K562 (cell line): ENCODE results near the gene HMGN3. TPM values are rescaled to one million over a fixed set of nuclear protein-coding genes. Genes with fewer than 3 reads are reported as not detected.

Experiments used
- ATAC-seq: fragments of 200-7000 bp; cut with Tn5 transposase; 3 replicates; pipeline ENCODE4 v1.9.1; 2020; ENCODE audit warnings: moderate library complexity
- BruUV-seq: library from RNA; stranded (reverse); fragments of 400-500 nt; replicated peaks from 2 replicates; lab custom pipeline; 2021; lab: Mats Ljungman, UMichigan
- CTCF ChIA-PET: fragments of 300-600 bp; formaldehyde crosslinking; extraction: SDS; loops from one replicate; lab custom pipeline; 2021; ENCODE audit warnings: low intra/inter-chr PET ratio; lab: Yijun Ruan, JAX
- POLR2A ChIA-PET: fragments of 300-600, 350-650 bp; sonication (Branson Sonifier 250); formaldehyde crosslinking; extraction: SDS; loops from one replicate; lab custom pipeline; 2021; ENCODE audit warnings: antibody characterized with exemption, inconsistent platforms; lab: Yijun Ruan, JAX
- DNase-seq, 4 experiments: peaks; one replicate each; pipeline versions ENCODE4 v3.0.0 to v3.0.0-alpha.2; 2011 to 2018; ENCODE audit warnings: low spot score in 3 of 4, mixed read lengths in 3 of 4; ENCODE audit errors: extremely low read depth in 1 of 4
- FAIRE-seq: peaks from 2 replicates; lab custom pipeline; 2011; peaks lifted over from hg19 to GRCh38; lab: Jason Lieb, UNC
- H2AFZ ChIP-seq: 2 replicates; pipeline ENCODE4 v1.6.0; 2011; ENCODE audit warnings: low read depth, low read length, control low read depth, inconsistent platforms
- H3K27ac ChIP-seq: fragments of 200-600 bp; 3 replicates; pipeline ENCODE4 v1.8.0; 2011; ENCODE audit warnings: low read depth, mild to moderate bottlenecking, control low read depth, inconsistent platforms, low read length, moderate library complexity, mixed read lengths; ENCODE audit errors: extremely low read depth
- H3K27me3 ChIP-seq, 2 experiments: fragments of 300-600 bp in 1 of 2; 2 replicates in 1 of 2; 3 replicates in 1 of 2; pipeline versions ENCODE4 v1.6.0 to v1.8.0; 2011; ENCODE audit warnings: inconsistent platforms in 2 of 2, low read length in 2 of 2, mild to moderate bottlenecking in 1 of 2, mixed read lengths in 1 of 2, moderate library complexity in 1 of 2; ENCODE audit not compliant: control insufficient read depth in 2 of 2, insufficient read depth in 2 of 2
- H3K36me3 ChIP-seq: fragments of 300-600 bp; 3 replicates; pipeline ENCODE4 v1.8.0; 2011; ENCODE audit warnings: mild to moderate bottlenecking, low read length, inconsistent platforms; ENCODE audit not compliant: control insufficient read depth, insufficient read depth
- H3K4me1 ChIP-seq, 2 experiments: fragments of 200-600 bp in 1 of 2; replicated peaks in 1 of 2; 2 replicates in 1 of 2; 3 replicates in 1 of 2; pipeline versions ENCODE4 v1.5.1 to v1.8.0; 2011; ENCODE audit warnings: inconsistent platforms in 2 of 2, low read length in 2 of 2, mild to moderate bottlenecking in 1 of 2, mixed read lengths in 1 of 2, moderate library complexity in 1 of 2; ENCODE audit not compliant: control insufficient read depth in 2 of 2, insufficient read depth in 2 of 2
- H3K4me2 ChIP-seq: 2 replicates; pipeline ENCODE4 v1.6.1; 2011; ENCODE audit warnings: low read length, control low read depth, inconsistent platforms, mixed read lengths; ENCODE audit not compliant: insufficient read depth
- H3K4me3 ChIP-seq: fragments of 200-600 bp; sonication (generic), shearing (Covaris generic); 2 replicates; pipeline ENCODE4 v1.5.1; 2016; ENCODE audit warnings: control low read depth, inconsistent platforms
- H3K79me2 ChIP-seq: fragments of 200-600 bp; 3 replicates; pipeline ENCODE4 v1.8.0; 2011; ENCODE audit warnings: low read length, inconsistent platforms; ENCODE audit not compliant: control insufficient read depth, insufficient read depth
- H3K9ac ChIP-seq, 2 experiments: 2 replicates each; pipeline versions ENCODE4 v1.6.0 to v1.6.1; 2011; ENCODE audit warnings: low read depth in 2 of 2, low read length in 2 of 2, control low read depth in 1 of 2, inconsistent platforms in 1 of 2, mild to moderate bottlenecking in 1 of 2, mixed read lengths in 1 of 2; ENCODE audit not compliant: insufficient read depth in 1 of 2
- H3K9me1 ChIP-seq: one replicate; pipeline ENCODE4 v1.6.0; 2011; ENCODE audit warnings: inconsistent platforms, mild to moderate bottlenecking, low read length, moderate library complexity; ENCODE audit not compliant: control insufficient read depth, insufficient read depth
- H3K9me3 ChIP-seq: replicated peaks from 2 replicates; pipeline ENCODE4 v1.5.1; 2011; ENCODE audit warnings: low read depth, low read length, inconsistent platforms; ENCODE audit not compliant: control insufficient read depth, insufficient read depth
- H4K20me1 ChIP-seq: replicated peaks from 2 replicates; pipeline ENCODE4 v1.6.1; 2011; ENCODE audit warnings: low read length, inconsistent platforms, mixed read lengths; ENCODE audit not compliant: control insufficient read depth, insufficient read depth
- DLX4 ChIP-seq: fragments of 250-450 bp; sonication (Bioruptor Pico); IDR thresholded peaks from 2 replicates; pipeline ENCODE4 v1.6.1; 2021; ENCODE audit warnings: mild to moderate bottlenecking
- DPF2 ChIP-seq: fragments of 450-650 bp; IDR thresholded peaks from 2 replicates; pipeline ENCODE4 v1.6.1; 2016
- EP400 ChIP-seq: fragments of 450-650 bp; IDR thresholded peaks from 2 replicates; pipeline ENCODE4 v1.6.1; 2017; ENCODE audit warnings: antibody characterized with exemption, mild to moderate bottlenecking, moderate library complexity
- FOXK2 ChIP-seq, 2 experiments: fragments of 450-650 bp; IDR thresholded peaks in 1 of 2; conservative IDR thresholded peaks in 1 of 2; 2 replicates each; pipeline ENCODE4 v1.6.1; 2016; ENCODE audit warnings: low read depth in 2 of 2, mild to moderate bottlenecking in 1 of 2
- FOXP1 ChIP-seq: sonication (generic); formaldehyde crosslinking; IDR thresholded peaks from 2 replicates; pipeline ENCODE4 v1.8.0; 2022; ENCODE audit warnings: mild to moderate bottlenecking, missing genetic modification reagents
- HMGXB4 ChIP-seq: sonication (generic); formaldehyde crosslinking; IDR thresholded peaks from 2 replicates; pipeline ENCODE4 v1.8.1; 2023; ENCODE audit warnings: mild to moderate bottlenecking, missing genetic modification reagents
- NUFIP1 ChIP-seq: fragments of 450-650 bp; IDR thresholded peaks from 2 replicates; pipeline ENCODE4 v1.6.1; 2018; ENCODE audit not compliant: partially characterized antibody
- PTTG1 ChIP-seq: fragments of 450-650 bp; IDR thresholded peaks from 2 replicates; pipeline ENCODE4 v1.6.1; 2016; ENCODE audit warnings: low read depth, mild to moderate bottlenecking, missing genetic modification characterization, missing compliant biosample characterization
- TBP ChIP-seq: optimal IDR thresholded peaks from 2 replicates; pipeline ENCODE3; 2011; ENCODE audit warnings: low read depth, low read length, improper control_type of control experiment
- ZNF197 ChIP-seq: fragments of 200-800 bp; sonication (Bioruptor generic); IDR thresholded peaks from 2 replicates; pipeline ENCODE4 v1.6.1; 2016; ENCODE audit warnings: low read depth, missing genetic modification characterization, missing compliant biosample characterization
- ZNF398 ChIP-seq: fragments of 250-450 bp; sonication (Bioruptor Pico); IDR thresholded peaks from 2 replicates; pipeline ENCODE4 v1.8.0; 2021; ENCODE audit warnings: moderate library complexity, mild to moderate bottlenecking, inconsistent platforms
- WGBS: fragments of 100-300 bp; shearing (Covaris generic); methylation state at CpG from one replicate; pipeline ENCODE4 v1.1.6; 2016; ENCODE audit warnings: low coverage, mixed read lengths; ENCODE audit not compliant: insufficient coverage; ENCODE audit errors: missing lambda C conversion rate; 5-methylcytosine and 5-hydroxymethylcytosine counted together
- in situ Hi-C: fragments of 300-500 bp; cut with MboI; formaldehyde crosslinking; loops from 4 replicates; pipeline ENCODE4 v1.15.0; 2018; ENCODE audit warnings: inconsistent platforms, mixed read lengths
- intact Hi-C: fragments of 100-400 bp; cut with micrococcal nuclease; formaldehyde crosslinking; loops from 2 replicates; pipeline ENCODE4 v1.14.2; 2022
- polyA plus RNA-seq, 8 experiments: library from polyadenylated mRNA; depleted of rRNA in 4 of 8; stranded (reverse) in 5 of 8; unstranded in 3 of 8; fragments of >200 nt; fragmentation: Nextera tagmentation in 2 of 8; fragmentation: Illumina TruSeq in 1 of 8; extraction: Ambion mirVana in 2 of 8; extraction: Trizol in 1 of 8; gene quantifications; 2 replicates each; pipeline versions ENCODE4 v1.2.1 to v1.2.3, GENCODE V29; 2011 to 2014; ENCODE audit warnings: inconsistent platforms in 1 of 8, missing spikeins in 1 of 8
- total RNA-seq, 7 experiments: library from RNA; depleted of rRNA in 6 of 7; stranded (reverse); fragments of >200 nt in 6 of 7; fragmentation: Illumina TruSeq in 2 of 7; extraction: Trizol in 2 of 7; gene quantifications; 2 replicates each; pipeline versions ENCODE4 v1.2.1 to v1.2.3, GENCODE V29; 2011 to 2021; ENCODE audit warnings: low replicate concordance in 1 of 7
- TF ChIP-seq, protein P1 (sequence below): sonication (generic); formaldehyde crosslinking; IDR thresholded peaks from 2 replicates; pipeline ENCODE4 v1.8.0; 2022; ENCODE audit warnings: missing genetic modification reagents, mild to moderate bottlenecking, borderline replicate concordance

HMGN3 gene
- total and polyA plus RNA-seq, 9 of the 15 experiments (the other 6 are each of a cell fraction or from before 2014, with no cell fraction given) = 42.1 to 154 (median 88.1) TPM

DNA sequence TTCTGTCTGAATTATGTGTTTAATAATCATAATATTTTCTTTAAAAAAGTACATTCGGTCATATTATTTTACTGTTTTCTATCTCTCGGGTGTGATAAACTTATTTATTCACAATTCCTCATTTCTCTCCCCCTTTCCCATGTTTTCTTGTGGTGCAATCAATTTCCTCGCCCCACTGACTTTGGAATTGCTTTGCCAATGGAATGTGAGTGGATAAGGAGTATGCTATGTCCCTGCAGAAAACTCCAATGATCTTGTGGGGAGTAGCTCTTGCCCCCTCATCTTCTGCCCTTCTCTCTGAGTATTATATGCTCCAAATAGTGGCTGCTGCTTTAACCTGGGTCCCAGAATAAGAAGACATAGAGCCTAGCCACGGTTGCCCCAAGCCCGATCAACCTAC lies 64.1 kb downstream of the HMGN3 start:
- no peak overlapping the region for H3K4me3 ChIP-seq
- no peaks in the 10 kb centered on the region for H3K4me1 ChIP-seq
- DNase-seq = no peak
- H2AFZ ChIP-seq = no peak overlapping the region
- no peaks in the 10 kb centered on the region for H3K79me2 ChIP-seq
- no peak overlapping the region for H3K27ac ChIP-seq
- ATAC-seq = no peak
- 8% methylated on average over 5 of the region's 5 CpGs for WGBS
- TF ChIP-seq, protein P1, sequence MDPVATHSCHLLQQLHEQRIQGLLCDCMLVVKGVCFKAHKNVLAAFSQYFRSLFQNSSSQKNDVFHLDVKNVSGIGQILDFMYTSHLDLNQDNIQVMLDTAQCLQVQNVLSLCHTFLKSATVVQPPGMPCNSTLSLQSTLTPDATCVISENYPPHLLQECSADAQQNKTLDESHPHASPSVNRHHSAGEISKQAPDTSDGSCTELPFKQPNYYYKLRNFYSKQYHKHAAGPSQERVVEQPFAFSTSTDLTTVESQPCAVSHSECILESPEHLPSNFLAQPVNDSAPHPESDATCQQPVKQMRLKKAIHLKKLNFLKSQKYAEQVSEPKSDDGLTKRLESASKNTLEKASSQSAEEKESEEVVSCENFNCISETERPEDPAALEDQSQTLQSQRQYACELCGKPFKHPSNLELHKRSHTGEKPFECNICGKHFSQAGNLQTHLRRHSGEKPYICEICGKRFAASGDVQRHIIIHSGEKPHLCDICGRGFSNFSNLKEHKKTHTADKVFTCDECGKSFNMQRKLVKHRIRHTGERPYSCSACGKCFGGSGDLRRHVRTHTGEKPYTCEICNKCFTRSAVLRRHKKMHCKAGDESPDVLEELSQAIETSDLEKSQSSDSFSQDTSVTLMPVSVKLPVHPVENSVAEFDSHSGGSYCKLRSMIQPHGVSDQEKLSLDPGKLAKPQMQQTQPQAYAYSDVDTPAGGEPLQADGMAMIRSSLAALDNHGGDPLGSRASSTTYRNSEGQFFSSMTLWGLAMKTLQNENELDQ (CRISPR knock-in tag) = no peak
- TF ChIP-seq EP400 (no peak), ZNF197 (no peak), NUFIP1 (no peak), PTTG1 (tag) (no peak), FOXK2 (conservative IDR thresholded peaks at IDR 0.05 in 1 of 2, IDR thresholded peaks at IDR 0.05 in 1 of 2; ENCODE audit: low read depth in 2 of 2) (no peak), DLX4 (CRISPR knock-in tag) (no peak), TBP (no peak), FOXP1 (CRISPR knock-in tag) (no peak), HMGXB4 (CRISPR knock-in tag) (no peak), ZNF398 (CRISPR knock-in tag) (no peak), DPF2 (no peak)
- TF ChIP-seq, all 486 proteins: peak for 0
- Histone ChIP-seq H3K9me3 (no peaks in the 10 kb centered on the region), H3K9me1 (no peaks in the 10 kb centered on the region), H4K20me1 (no peaks in the 10 kb centered on the region), H3K4me2 (no peak overlapping the region), H3K27me3 (peaks cover 5 to 10% of the 10 kb centered on the region in 2 experiments; a peak in 4 of 5 replicates), H3K9ac (no peak overlapping the region), H3K36me3 (no peaks in the 10 kb centered on the region)
- CTCF ChIA-PET = no interaction called here
- POLR2A ChIA-PET = no interaction called here
- BruUV-seq = no TSS peak
- intact Hi-C loops (no loop called here), in situ Hi-C loops (no loop called here)
- FAIRE-seq = no peak
